Hepatocyte (in vitro differentiated cells): ENCODE measurements around the gene CCDC85C. TPM values are rescaled to one million over a fixed set of nuclear protein-coding genes. Genes with fewer than 3 reads are reported as not detected.

Experiments used
- DNase-seq: peaks from one replicate; pipeline ENCODE4 v3.0.0-alpha.2; 2016; ENCODE audit warnings: low spot score
- H2AFZ ChIP-seq: fragments of 200-600 bp; sonication (generic); 2 replicates; pipeline ENCODE4 v1.6.0; 2016; ENCODE audit warnings: antibody characterized with exemption, mild to moderate bottlenecking
- H3K27ac ChIP-seq: fragments of 200-600 bp; sonication (generic); 2 replicates; pipeline ENCODE4 v1.5.1; 2016; ENCODE audit warnings: mild to moderate bottlenecking
- H3K27me3 ChIP-seq: fragments of 200-600 bp; sonication (generic); 2 replicates; pipeline ENCODE4 v1.6.1; 2016
- H3K36me3 ChIP-seq: fragments of 200-600 bp; sonication (generic); replicated peaks from 2 replicates; pipeline ENCODE4 v1.5.1; 2016; ENCODE audit warnings: low read depth; ENCODE audit not compliant: insufficient read depth
- H3K4me1 ChIP-seq: fragments of 200-600 bp; sonication (generic); 2 replicates; pipeline ENCODE4 v1.5.1; 2016; ENCODE audit warnings: mild to moderate bottlenecking, moderate library complexity; ENCODE audit not compliant: insufficient read depth
- H3K4me2 ChIP-seq: fragments of 200-600 bp; sonication (generic); 2 replicates; pipeline ENCODE4 v1.6.0; 2016
- H3K4me3 ChIP-seq: fragments of 200-600 bp; sonication (generic); 2 replicates; pipeline ENCODE4 v1.5.1; 2016; ENCODE audit warnings: mild to moderate bottlenecking
- H3K79me2 ChIP-seq: fragments of 200-600 bp; sonication (generic); 2 replicates; pipeline ENCODE4 v1.6.0; 2017; ENCODE audit warnings: mild to moderate bottlenecking
- H3K9me2 ChIP-seq: fragments of 200-600 bp; sonication (generic); replicated peaks from 2 replicates; pipeline ENCODE4 v1.6.0; 2017; ENCODE audit warnings: mild to moderate bottlenecking; ENCODE audit not compliant: insufficient read depth
- H3K9me3 ChIP-seq: fragments of 200-600 bp; sonication (generic); 2 replicates; pipeline ENCODE4 v1.5.1; 2016; ENCODE audit warnings: low read depth, mild to moderate bottlenecking
- H4K20me1 ChIP-seq: fragments of 200-600 bp; sonication (generic); 2 replicates; pipeline ENCODE4 v1.6.0; 2016; ENCODE audit warnings: mild to moderate bottlenecking; ENCODE audit not compliant: insufficient read depth, poor library complexity, severe bottlenecking
- CTCF ChIP-seq: fragments of 200-600 bp; sonication (generic); IDR thresholded peaks from 2 replicates; pipeline ENCODE4 v1.5.1; 2016; ENCODE audit warnings: antibody characterized with exemption, mild to moderate bottlenecking; ENCODE audit not compliant: poor library complexity
- EZH2 ChIP-seq: fragments of 200-600 bp; sonication (generic); IDR thresholded peaks from 2 replicates; pipeline ENCODE4 v1.6.1; 2016; ENCODE audit warnings: antibody characterized with exemption, mild to moderate bottlenecking, borderline replicate concordance
- EZH2phosphoT487 ChIP-seq: fragments of 200-600 bp; sonication (generic); IDR thresholded peaks from one replicate; pipeline ENCODE4 v1.6.1; 2018; ENCODE audit warnings: antibody characterized with exemption, mild to moderate bottlenecking, low read depth, moderate library complexity; ENCODE audit not compliant: unreplicated experiment, severe bottlenecking
- WGBS: methylation state at CpG from one replicate; pipeline ENCODE4 v1.1.6; 2016; ENCODE audit warnings: low lambda C conversion rate; ENCODE audit errors: missing lambda C conversion rate; 5-methylcytosine and 5-hydroxymethylcytosine counted together
- polyA plus RNA-seq: library from polyadenylated mRNA; unstranded; fragments of >200 nt; fragmentation: Nextera tagmentation; extraction: Ambion mirVana; gene quantifications from 2 replicates; pipeline ENCODE4 v1.2.1, GENCODE V29; 2016
- total RNA-seq: library from RNA; depleted of rRNA; stranded (reverse); fragments of >200 nt; gene quantifications from 2 replicates; pipeline ENCODE4 v1.2.3, GENCODE V29; 2014

CCDC85C gene
- total and polyA plus RNA-seq, 2 experiments from 2014 or later: 37.8 to 47.2 TPM

DNA sequence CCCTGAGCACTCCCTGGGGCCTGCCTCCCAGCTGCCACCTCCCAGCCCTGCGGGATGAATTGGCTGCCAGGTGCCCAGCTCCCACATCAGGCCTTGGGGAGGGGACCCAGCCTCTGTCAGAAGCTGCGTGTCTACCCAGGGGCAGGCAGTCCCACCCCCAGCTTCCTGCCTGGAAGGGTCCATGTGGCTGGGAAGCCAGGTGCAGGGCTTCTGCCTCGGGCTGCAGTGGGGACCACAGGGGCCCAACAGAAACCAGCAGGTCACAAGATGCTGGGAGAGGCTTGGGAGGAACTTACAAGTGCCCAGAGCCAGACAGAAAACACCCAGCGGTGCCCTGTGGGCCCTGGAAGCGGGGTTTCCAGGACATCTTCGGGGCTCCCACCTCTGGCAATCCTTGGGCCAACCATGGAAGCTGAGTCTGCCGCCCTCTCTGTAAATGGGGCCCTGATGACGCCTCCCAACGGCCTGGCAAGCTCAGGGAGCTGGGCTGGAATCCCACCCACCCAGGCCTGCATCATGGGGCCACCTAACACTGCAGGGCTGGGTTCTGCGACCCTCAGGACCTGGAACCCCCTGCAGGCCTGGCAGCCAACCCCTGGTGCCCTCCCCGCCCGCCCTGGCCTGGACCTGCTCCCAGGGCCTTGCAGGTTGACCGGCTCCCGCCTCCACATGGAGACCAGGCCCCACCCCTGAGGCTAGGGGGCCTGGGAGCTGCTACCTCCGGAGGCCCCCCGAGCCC, 86.2 kb downstream of the CCDC85C start:
- H3K27me3 ChIP-seq: no peaks in the 10 kb centered on the region
- DNase-seq: no peak
- no peak overlapping the region for H3K27ac ChIP-seq
- peaks cover 32% of the 10 kb centered on the region for H4K20me1 ChIP-seq
- no peaks in the 10 kb centered on the region for H3K36me3 ChIP-seq
- TF ChIP-seq EZH2 (no peak), EZH2phosphoT487 (no peak), CTCF (no peak)
- H3K9me2 ChIP-seq: no peaks in the 10 kb centered on the region
- H3K4me2 ChIP-seq: no peak overlapping the region
- H3K9me3 ChIP-seq: no peaks in the 10 kb centered on the region
- 86% methylated on average over 11 of the region's 16 CpGs for WGBS
- H2AFZ ChIP-seq: no peak overlapping the region
- H3K4me3 ChIP-seq: no peak overlapping the region
- H3K79me2 ChIP-seq: peaks cover 39% of the 10 kb centered on the region
- H3K4me1 ChIP-seq: peaks cover 8% of the 10 kb centered on the region

GRCh38 chr14:99516871-99517642, 87.0 kb downstream of the CCDC85C start:
- Histone ChIP-seq H3K4me3 (no peak overlapping the region), H4K20me1 (peaks cover 30% of the 10 kb centered on the region), H3K9me2 (no peaks in the 10 kb centered on the region), H3K27me3 (no peaks in the 10 kb centered on the region), H3K4me1 (peaks cover 4% of the 10 kb centered on the region), H3K27ac (no peak overlapping the region), H3K9me3 (no peaks in the 10 kb centered on the region), H3K79me2 (peaks cover 37% of the 10 kb centered on the region), H3K36me3 (no peaks in the 10 kb centered on the region), H2AFZ (no peak overlapping the region), H3K4me2 (no peak overlapping the region)
- TF ChIP-seq CTCF: no peak
- no peak for TF ChIP-seq EZH2phosphoT487
- no peak for TF ChIP-seq EZH2
- DNase-seq: no peak
- 88% methylated on average over 14 of the region's 14 CpGs for WGBS

DNA sequence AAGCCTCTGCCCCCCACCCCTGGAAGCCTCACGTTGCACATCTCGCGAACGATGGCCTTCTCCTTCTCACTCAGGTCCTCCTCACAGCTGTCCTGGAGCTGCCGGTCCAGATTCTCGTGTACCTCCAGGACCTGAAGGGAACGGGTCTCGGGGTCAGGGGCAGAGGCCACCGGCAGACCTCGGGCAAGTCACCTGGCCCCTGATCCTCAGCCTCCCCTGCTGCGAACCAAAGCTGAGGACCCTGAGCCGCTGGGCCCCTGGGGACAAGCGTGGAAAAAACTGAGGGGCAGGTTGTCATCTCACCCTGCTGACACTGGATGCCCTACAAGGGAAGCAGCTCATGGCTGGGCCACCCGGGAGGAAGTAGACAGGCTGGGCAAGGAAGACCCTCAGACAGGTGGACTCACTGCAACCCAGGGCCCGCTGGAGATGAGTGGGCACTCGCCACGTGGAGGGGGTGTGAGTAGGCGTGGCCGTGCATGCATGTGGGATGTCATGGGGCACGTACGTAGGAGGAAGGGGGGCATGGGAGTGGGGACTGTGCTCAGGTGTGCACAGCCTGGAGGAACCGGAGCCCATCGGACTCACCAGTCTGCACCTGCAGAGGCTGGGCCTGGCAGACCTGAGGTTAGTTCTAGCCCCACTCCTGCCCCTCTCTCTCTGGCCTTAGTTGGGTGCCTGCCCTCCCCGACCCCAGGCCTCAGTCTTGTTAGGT, 87.7 kb downstream of the CCDC85C start:
- Histone ChIP-seq H2AFZ (no peak overlapping the region), H3K4me2 (no peak overlapping the region), H3K4me3 (no peak overlapping the region), H3K4me1 (peaks cover 4% of the 10 kb centered on the region), H3K27me3 (no peaks in the 10 kb centered on the region), H3K9me2 (no peaks in the 10 kb centered on the region), H3K9me3 (no peaks in the 10 kb centered on the region), H3K27ac (no peak overlapping the region), H3K79me2 (peaks cover 33% of the 10 kb centered on the region), H4K20me1 (peaks cover 22% of the 10 kb centered on the region), H3K36me3 (no peaks in the 10 kb centered on the region)
- TF ChIP-seq EZH2phosphoT487: no peak
- TF ChIP-seq CTCF: no peak
- no peak for TF ChIP-seq EZH2
- 93% methylated on average over 21 of the region's 24 CpGs for WGBS
- peak; percentile 4 for DNase-seq
